Osteocyte (in vitro differentiated cells): Measurements from ENCODE around the gene ZNF814. TPM values are rescaled to one million over a fixed set of nuclear protein-coding genes. Genes with fewer than 3 reads are reported as not detected.
A peak's percentile ranks its signal among the peaks of the same experiment; 100 is the strongest.

Experiments used
- DNase-seq: peaks from one replicate; pipeline ENCODE4 v3.0.0; 2021; ENCODE audit warnings: mixed read lengths; ENCODE audit not compliant: unreplicated experiment; ENCODE audit errors: extremely low spot score
- H3K27ac Mint-ChIP-seq: one replicate; pipeline ENCODE4 v1.8.0; 2021; ENCODE audit warnings: mild to moderate bottlenecking, mixed read lengths; ENCODE audit not compliant: unreplicated experiment
- H3K27me3 Mint-ChIP-seq: one replicate; pipeline ENCODE4 v1.8.0; 2021; ENCODE audit warnings: mixed read lengths; ENCODE audit not compliant: unreplicated experiment
- H3K36me3 Mint-ChIP-seq: one replicate; pipeline ENCODE4 v1.8.0; 2021; ENCODE audit warnings: mixed read lengths; ENCODE audit not compliant: unreplicated experiment
- H3K4me1 Mint-ChIP-seq: one replicate; pipeline ENCODE4 v1.8.0; 2021; ENCODE audit warnings: mixed read lengths; ENCODE audit not compliant: unreplicated experiment
- H3K4me3 Mint-ChIP-seq: one replicate; pipeline ENCODE4 v1.8.0; 2021; ENCODE audit warnings: mild to moderate bottlenecking, moderate library complexity, mixed read lengths; ENCODE audit not compliant: unreplicated experiment
- H3K9me3 Mint-ChIP-seq: one replicate; pipeline ENCODE4 v1.8.0; 2021; ENCODE audit warnings: mixed read lengths; ENCODE audit not compliant: unreplicated experiment
- total RNA-seq: library from RNA; stranded (reverse); gene quantifications from 2 replicates; pipeline ENCODE4 v1.2.1, GENCODE V29; 2021
- TF ChIP-seq, protein P1 (sequence below): fragments of 200-600 bp; sonication (generic); IDR thresholded peaks from 2 replicates; pipeline ENCODE4 v1.5.0; 2021; ENCODE audit warnings: antibody characterized with exemption, mild to moderate bottlenecking, moderate library complexity

ZNF814 gene
- total RNA-seq, 1 donor from 2014 or later, result 17.2 TPM

DNA sequence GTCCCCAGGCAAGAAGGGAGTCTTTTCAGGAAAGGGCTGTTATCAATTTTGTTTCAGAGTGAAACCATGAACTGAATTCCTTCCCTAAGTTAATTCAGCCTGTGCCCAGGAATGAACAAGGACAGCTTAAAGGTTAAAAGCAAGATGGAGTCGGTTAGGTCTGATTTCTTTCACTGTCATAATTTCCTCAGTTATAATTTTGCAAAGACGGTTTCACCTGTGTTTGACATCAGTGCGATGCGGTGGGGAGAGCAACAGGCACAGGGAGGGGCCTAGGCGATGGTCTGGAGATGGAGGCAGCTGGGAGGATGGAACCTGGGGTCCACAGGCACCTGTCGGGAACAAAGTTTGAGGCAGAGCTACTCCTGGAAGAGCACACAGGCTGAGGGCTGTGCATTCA is 68.2 kb downstream of the ZNF814 start:
- H3K4me3 Mint-ChIP-seq, result peak overlapping the region; percentile 95
- H3K4me1 Mint-ChIP-seq, result peaks cover 19% of the 10 kb centered on the region
- H3K27me3 Mint-ChIP-seq, result no peaks in the 10 kb centered on the region
- H3K9me3 Mint-ChIP-seq, result no peaks in the 10 kb centered on the region
- DNase-seq, result no peak
- TF ChIP-seq, protein P1, sequence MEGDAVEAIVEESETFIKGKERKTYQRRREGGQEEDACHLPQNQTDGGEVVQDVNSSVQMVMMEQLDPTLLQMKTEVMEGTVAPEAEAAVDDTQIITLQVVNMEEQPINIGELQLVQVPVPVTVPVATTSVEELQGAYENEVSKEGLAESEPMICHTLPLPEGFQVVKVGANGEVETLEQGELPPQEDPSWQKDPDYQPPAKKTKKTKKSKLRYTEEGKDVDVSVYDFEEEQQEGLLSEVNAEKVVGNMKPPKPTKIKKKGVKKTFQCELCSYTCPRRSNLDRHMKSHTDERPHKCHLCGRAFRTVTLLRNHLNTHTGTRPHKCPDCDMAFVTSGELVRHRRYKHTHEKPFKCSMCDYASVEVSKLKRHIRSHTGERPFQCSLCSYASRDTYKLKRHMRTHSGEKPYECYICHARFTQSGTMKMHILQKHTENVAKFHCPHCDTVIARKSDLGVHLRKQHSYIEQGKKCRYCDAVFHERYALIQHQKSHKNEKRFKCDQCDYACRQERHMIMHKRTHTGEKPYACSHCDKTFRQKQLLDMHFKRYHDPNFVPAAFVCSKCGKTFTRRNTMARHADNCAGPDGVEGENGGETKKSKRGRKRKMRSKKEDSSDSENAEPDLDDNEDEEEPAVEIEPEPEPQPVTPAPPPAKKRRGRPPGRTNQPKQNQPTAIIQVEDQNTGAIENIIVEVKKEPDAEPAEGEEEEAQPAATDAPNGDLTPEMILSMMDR, result no peak
- no peak overlapping the region for H3K27ac Mint-ChIP-seq
- peaks cover 14% of the 10 kb centered on the region for H3K36me3 Mint-ChIP-seq

DNA sequence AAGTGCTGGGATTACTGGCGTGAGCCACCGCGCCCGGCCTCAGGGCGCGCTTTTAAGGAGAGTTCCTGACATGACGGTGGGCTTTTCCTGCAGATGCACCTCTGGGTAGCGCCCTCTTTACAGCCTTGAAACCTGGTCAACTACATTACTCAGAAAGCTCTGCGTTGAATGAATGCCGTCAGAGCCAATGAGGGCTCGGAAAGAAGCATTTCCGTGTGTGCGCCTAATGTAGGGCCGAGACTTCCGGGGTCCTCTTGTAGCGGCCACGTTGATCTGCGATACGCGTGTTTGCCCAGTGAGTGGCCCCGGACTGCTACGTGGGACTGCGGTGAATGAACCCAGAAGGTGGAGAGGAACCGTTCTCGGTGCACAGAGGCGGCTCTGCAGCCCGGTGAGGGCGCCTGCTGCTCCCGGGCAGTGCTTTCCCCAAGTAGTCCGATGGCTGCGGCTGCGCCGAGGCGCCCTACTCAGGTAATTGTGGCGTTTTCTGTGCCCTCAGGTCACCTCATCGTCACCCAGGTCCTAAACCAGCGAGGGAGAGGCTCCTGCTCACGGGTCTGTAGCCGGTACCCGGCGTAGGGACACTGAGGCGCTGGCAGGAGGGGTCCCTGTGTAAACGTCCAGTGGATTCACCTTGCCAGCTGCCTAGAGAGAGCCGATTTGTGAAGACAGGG is 69.2 kb downstream of the ZNF814 start:
- Mint-ChIP-seq H3K9me3 (no peaks in the 10 kb centered on the region), H3K27me3 (no peaks in the 10 kb centered on the region), H3K4me1 (peaks cover 25% of the 10 kb centered on the region), H3K27ac (peak overlapping the region; percentile 95), H3K4me3 (peak overlapping the region; percentile 95), H3K36me3 (peaks cover 14% of the 10 kb centered on the region)
- peak; percentile 89 for DNase-seq
- TF ChIP-seq, protein P1, result peak; percentile 19

DNA sequence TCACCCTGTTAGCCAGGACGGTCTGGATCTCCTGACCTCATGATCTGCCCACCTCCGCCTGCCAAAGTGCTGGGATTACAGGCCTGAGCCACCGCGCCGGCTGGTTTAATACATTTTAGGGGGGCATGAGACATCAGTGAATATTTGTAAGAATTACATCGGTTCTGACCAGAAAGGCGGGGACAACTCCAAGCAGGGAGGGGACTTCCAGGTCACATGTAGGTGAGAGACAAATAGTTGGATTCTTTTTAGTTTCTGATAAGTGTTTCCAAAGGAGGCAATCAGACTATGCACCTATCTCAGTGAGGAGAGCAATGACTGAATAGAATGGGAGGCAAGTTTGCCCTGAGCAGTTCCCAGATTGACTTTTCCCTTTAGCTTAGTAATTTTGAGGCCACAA is 70.5 kb downstream of the ZNF814 start:
- no peak for DNase-seq
- Mint-ChIP-seq H3K4me1 (peaks cover 31% of the 10 kb centered on the region), H3K27me3 (no peaks in the 10 kb centered on the region), H3K36me3 (peaks cover 10% of the 10 kb centered on the region), H3K27ac (no peak overlapping the region), H3K9me3 (no peaks in the 10 kb centered on the region), H3K4me3 (peak overlapping the region; percentile 45)
- TF ChIP-seq, protein P1, result no peak

DNA sequence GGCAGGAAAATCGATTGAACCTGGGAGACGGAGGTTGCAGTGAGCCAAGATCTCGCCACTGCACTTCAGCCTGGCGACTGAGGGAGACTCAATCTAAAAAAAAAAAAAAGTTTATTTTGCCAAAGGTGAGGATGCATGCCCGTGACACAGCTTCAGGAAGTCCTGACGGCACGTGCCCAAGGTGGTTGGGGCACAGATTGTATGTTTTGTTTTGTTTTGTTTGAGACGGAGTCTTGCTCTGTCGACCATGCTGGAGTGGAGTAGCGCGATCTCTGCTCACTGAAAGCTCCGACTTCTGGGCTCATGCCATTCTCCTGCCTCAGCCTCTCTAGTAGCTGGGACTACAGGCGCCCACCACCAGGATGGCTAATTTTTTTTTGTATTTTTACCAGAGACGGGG is 70.9 kb downstream of the ZNF814 start:
- Mint-ChIP-seq H3K27me3 (no peaks in the 10 kb centered on the region), H3K27ac (no peak overlapping the region), H3K36me3 (peaks cover 10% of the 10 kb centered on the region), H3K9me3 (no peaks in the 10 kb centered on the region), H3K4me3 (no peak overlapping the region), H3K4me1 (peaks cover 33% of the 10 kb centered on the region)
- no peak for DNase-seq
- TF ChIP-seq, protein P1, result no peak

DNA sequence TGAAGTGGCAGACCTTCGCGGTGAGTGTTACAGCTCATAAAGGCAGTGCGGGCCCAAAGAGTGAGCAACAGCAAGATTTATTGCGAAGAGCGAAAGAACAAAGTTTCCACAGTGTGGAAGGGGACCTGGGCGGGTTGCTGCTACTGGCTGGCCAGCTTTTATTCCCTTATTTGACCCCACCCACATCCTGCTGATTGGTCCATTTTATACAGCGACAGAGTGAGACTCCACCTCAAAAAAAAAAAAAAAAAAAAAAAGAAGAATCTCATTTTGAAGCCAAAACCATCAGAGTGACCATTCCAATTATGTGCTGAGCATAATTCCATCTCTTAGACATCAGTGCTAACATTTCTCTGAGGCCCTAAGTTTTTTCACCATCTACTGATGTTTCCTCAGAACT is 72.2 kb downstream of the ZNF814 start:
- Mint-ChIP-seq H3K4me1 (peaks cover 33% of the 10 kb centered on the region), H3K27ac (no peak overlapping the region)
- TF ChIP-seq, protein P1, result no peak

More for the DNA sequence above, 72.2 kb downstream of the ZNF814 start:
- no peak overlapping the region for H3K4me3 Mint-ChIP-seq
- H3K27me3 Mint-ChIP-seq, result no peaks in the 10 kb centered on the region
- no peak for DNase-seq
- H3K9me3 Mint-ChIP-seq, result no peaks in the 10 kb centered on the region
- H3K36me3 Mint-ChIP-seq, result no peaks in the 10 kb centered on the region
